GM23338 (cell line): Measurements from ENCODE around the gene TUBAL3. TPM values are rescaled to one million over a fixed set of nuclear protein-coding genes. Genes with fewer than 3 reads are reported as not detected.

ENCODE experiments used
- ATAC-seq: fragments of 200-7000 bp; cut with Tn5 transposase; 3 replicates; pipeline ENCODE4 v1.9.1; 2020
- DNase-seq: peaks from one replicate; pipeline ENCODE4 v3.0.0-alpha.2; 2015; ENCODE audit warnings: low spot score
- H2AFZ ChIP-seq: fragments of 200-600 bp; sonication (generic); 2 replicates; pipeline ENCODE4 v1.8.0; 2016; ENCODE audit warnings: antibody characterized with exemption, mild to moderate bottlenecking, moderate library complexity
- H3F3A ChIP-seq: fragments of 200-600 bp; sonication (generic); replicated peaks from 2 replicates; pipeline ENCODE4 v1.8.0; 2017; ENCODE audit warnings: antibody characterized with exemption, mixed run types, low read depth
- H3K27ac ChIP-seq: fragments of 200-600 bp; sonication (generic); 2 replicates; pipeline ENCODE4 v1.6.1; 2016; ENCODE audit warnings: low read depth
- H3K27me3 ChIP-seq: fragments of 200-600 bp; sonication (generic); 2 replicates; pipeline ENCODE4 v1.8.0; 2016; ENCODE audit warnings: mild to moderate bottlenecking, mixed run types, moderate library complexity; ENCODE audit not compliant: insufficient read depth
- H3K36me3 ChIP-seq: fragments of 200-600 bp; sonication (generic); 2 replicates; pipeline ENCODE4 v1.8.0; 2016; ENCODE audit warnings: mild to moderate bottlenecking; ENCODE audit not compliant: insufficient read depth
- H3K4me1 ChIP-seq: fragments of 200-600 bp; sonication (generic); 2 replicates; pipeline ENCODE4 v1.8.0; 2016; ENCODE audit warnings: mild to moderate bottlenecking, moderate library complexity; ENCODE audit not compliant: insufficient read depth
- H3K4me2 ChIP-seq: fragments of 200-600 bp; sonication (generic); 2 replicates; pipeline ENCODE4 v1.7.1; 2017; ENCODE audit warnings: mixed run types
- H3K4me3 ChIP-seq: fragments of 200-600 bp; sonication (generic); 2 replicates; pipeline ENCODE4 v1.6.1; 2016; ENCODE audit warnings: mixed run types
- H3K79me2 ChIP-seq: fragments of 200-600 bp; sonication (generic); replicated peaks from 2 replicates; pipeline ENCODE4 v1.8.0; 2017; ENCODE audit warnings: mild to moderate bottlenecking; ENCODE audit not compliant: insufficient read depth
- H3K9me2 ChIP-seq: fragments of 200-600 bp; sonication (generic); 2 replicates; pipeline ENCODE4 v1.8.0; 2017; ENCODE audit not compliant: insufficient read depth
- H4K20me1 ChIP-seq: fragments of 200-600 bp; sonication (generic); replicated peaks from 2 replicates; pipeline ENCODE4 v1.8.0; 2017; ENCODE audit warnings: mild to moderate bottlenecking; ENCODE audit not compliant: insufficient read depth
- H3K27ac Mint-ChIP-seq: 2 replicates; pipeline ENCODE4 v1.8.0; 2020; ENCODE audit warnings: inconsistent platforms, mild to moderate bottlenecking, moderate library complexity, mixed read lengths
- H3K27me3 Mint-ChIP-seq: 3 replicates; pipeline ENCODE4 v1.8.0; 2022; ENCODE audit warnings: low read depth, mild to moderate bottlenecking, moderate library complexity, mixed read lengths, inconsistent platforms; ENCODE audit not compliant: insufficient read depth, poor library complexity
- H3K36me3 Mint-ChIP-seq: 3 replicates; pipeline ENCODE4 v1.8.0; 2021; ENCODE audit warnings: low read depth, mild to moderate bottlenecking, inconsistent platforms, moderate library complexity, mixed read lengths
- H3K4me1 Mint-ChIP-seq: 3 replicates; pipeline ENCODE4 v1.8.0; 2020; ENCODE audit warnings: mild to moderate bottlenecking, inconsistent platforms, mixed read lengths
- H3K4me3 Mint-ChIP-seq: 3 replicates; pipeline ENCODE4 v1.8.0; 2021; ENCODE audit warnings: moderate library complexity, mild to moderate bottlenecking, inconsistent platforms, mixed read lengths
- H3K9me3 Mint-ChIP-seq: 3 replicates; pipeline ENCODE4 v1.8.0; 2020; ENCODE audit warnings: moderate library complexity, mild to moderate bottlenecking, inconsistent platforms, mixed read lengths
- CREB1 ChIP-seq: fragments of 250-450 bp; sonication (Bioruptor Pico); IDR thresholded peaks from 2 replicates; pipeline ENCODE4 v1.5.0; 2020; ENCODE audit warnings: low read depth, mild to moderate bottlenecking, moderate library complexity
- EZH2phosphoT487 ChIP-seq: fragments of 200-600 bp; sonication (generic); IDR thresholded peaks from one replicate; pipeline ENCODE4 v1.8.1; 2018; ENCODE audit warnings: antibody characterized with exemption; ENCODE audit not compliant: unreplicated experiment
- NANOG ChIP-seq: IDR thresholded peaks from 2 replicates; pipeline ENCODE4 v1.6.1; 2016; ENCODE audit warnings: antibody characterized with exemption, borderline replicate concordance
- POLR2AphosphoS5 ChIP-seq: IDR thresholded peaks from 2 replicates; pipeline ENCODE4 v1.6.1; 2016; ENCODE audit warnings: antibody characterized with exemption, low read depth
- STAT1 ChIP-seq: IDR thresholded peaks from one replicate; pipeline ENCODE4 v1.6.1; 2016; ENCODE audit warnings: antibody characterized with exemption; ENCODE audit not compliant: unreplicated experiment
- ZNF114 ChIP-seq: fragments of 250-450 bp; sonication (Bioruptor Pico); IDR thresholded peaks from 2 replicates; pipeline ENCODE4 v1.5.0; 2020; ENCODE audit warnings: mild to moderate bottlenecking, moderate library complexity
- polyA plus RNA-seq: library from polyadenylated mRNA; unstranded; fragments of >200 nt; fragmentation: Nextera tagmentation; extraction: Ambion mirVana; gene quantifications from 2 replicates; pipeline ENCODE4 v1.2.1, GENCODE V29; 2016
- total RNA-seq: library from RNA; depleted of rRNA; stranded (reverse); fragments of >200 nt; shearing (Covaris generic); gene quantifications from 2 replicates; pipeline ENCODE4 v1.2.3, GENCODE V29; 2014
- TF ChIP-seq, protein P1 (sequence below): fragments of 250-450 bp; sonication (Bioruptor Pico); IDR thresholded peaks from 2 replicates; pipeline ENCODE4 v1.5.0; 2020; ENCODE audit warnings: mild to moderate bottlenecking, moderate library complexity
- TF ChIP-seq, protein P2 (sequence below): IDR thresholded peaks from one replicate; pipeline ENCODE4 v1.6.1; 2018; ENCODE audit warnings: antibody characterized with exemption; ENCODE audit not compliant: unreplicated experiment
- TF ChIP-seq, protein P3 (sequence below): IDR thresholded peaks from 2 replicates; pipeline ENCODE4 v1.6.1; 2016; ENCODE audit warnings: antibody characterized with exemption

The TUBAL3 gene
- total and polyA plus RNA-seq, 2 experiments from 2014 or later: not detected

DNA sequence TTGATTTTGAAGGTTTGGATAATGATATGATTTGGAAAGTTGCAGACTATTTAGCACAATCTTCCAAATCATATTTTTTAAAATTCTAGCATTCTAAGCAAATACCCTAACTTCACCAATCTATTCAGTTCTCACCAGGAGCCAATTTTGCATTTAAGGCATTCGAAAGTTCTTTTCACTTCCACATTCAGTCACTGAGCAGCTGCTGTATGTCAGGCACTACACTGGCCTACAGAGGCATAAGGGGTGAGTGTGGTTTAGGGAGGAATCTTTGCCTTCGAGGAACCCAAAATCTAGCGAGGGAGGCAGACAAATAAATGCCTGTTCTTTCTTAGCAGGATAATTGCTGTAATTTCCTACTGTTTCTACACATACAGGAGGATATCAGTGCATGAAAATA, 50.6 kb downstream of the TUBAL3 start (continued):
- TF ChIP-seq, protein P1, sequence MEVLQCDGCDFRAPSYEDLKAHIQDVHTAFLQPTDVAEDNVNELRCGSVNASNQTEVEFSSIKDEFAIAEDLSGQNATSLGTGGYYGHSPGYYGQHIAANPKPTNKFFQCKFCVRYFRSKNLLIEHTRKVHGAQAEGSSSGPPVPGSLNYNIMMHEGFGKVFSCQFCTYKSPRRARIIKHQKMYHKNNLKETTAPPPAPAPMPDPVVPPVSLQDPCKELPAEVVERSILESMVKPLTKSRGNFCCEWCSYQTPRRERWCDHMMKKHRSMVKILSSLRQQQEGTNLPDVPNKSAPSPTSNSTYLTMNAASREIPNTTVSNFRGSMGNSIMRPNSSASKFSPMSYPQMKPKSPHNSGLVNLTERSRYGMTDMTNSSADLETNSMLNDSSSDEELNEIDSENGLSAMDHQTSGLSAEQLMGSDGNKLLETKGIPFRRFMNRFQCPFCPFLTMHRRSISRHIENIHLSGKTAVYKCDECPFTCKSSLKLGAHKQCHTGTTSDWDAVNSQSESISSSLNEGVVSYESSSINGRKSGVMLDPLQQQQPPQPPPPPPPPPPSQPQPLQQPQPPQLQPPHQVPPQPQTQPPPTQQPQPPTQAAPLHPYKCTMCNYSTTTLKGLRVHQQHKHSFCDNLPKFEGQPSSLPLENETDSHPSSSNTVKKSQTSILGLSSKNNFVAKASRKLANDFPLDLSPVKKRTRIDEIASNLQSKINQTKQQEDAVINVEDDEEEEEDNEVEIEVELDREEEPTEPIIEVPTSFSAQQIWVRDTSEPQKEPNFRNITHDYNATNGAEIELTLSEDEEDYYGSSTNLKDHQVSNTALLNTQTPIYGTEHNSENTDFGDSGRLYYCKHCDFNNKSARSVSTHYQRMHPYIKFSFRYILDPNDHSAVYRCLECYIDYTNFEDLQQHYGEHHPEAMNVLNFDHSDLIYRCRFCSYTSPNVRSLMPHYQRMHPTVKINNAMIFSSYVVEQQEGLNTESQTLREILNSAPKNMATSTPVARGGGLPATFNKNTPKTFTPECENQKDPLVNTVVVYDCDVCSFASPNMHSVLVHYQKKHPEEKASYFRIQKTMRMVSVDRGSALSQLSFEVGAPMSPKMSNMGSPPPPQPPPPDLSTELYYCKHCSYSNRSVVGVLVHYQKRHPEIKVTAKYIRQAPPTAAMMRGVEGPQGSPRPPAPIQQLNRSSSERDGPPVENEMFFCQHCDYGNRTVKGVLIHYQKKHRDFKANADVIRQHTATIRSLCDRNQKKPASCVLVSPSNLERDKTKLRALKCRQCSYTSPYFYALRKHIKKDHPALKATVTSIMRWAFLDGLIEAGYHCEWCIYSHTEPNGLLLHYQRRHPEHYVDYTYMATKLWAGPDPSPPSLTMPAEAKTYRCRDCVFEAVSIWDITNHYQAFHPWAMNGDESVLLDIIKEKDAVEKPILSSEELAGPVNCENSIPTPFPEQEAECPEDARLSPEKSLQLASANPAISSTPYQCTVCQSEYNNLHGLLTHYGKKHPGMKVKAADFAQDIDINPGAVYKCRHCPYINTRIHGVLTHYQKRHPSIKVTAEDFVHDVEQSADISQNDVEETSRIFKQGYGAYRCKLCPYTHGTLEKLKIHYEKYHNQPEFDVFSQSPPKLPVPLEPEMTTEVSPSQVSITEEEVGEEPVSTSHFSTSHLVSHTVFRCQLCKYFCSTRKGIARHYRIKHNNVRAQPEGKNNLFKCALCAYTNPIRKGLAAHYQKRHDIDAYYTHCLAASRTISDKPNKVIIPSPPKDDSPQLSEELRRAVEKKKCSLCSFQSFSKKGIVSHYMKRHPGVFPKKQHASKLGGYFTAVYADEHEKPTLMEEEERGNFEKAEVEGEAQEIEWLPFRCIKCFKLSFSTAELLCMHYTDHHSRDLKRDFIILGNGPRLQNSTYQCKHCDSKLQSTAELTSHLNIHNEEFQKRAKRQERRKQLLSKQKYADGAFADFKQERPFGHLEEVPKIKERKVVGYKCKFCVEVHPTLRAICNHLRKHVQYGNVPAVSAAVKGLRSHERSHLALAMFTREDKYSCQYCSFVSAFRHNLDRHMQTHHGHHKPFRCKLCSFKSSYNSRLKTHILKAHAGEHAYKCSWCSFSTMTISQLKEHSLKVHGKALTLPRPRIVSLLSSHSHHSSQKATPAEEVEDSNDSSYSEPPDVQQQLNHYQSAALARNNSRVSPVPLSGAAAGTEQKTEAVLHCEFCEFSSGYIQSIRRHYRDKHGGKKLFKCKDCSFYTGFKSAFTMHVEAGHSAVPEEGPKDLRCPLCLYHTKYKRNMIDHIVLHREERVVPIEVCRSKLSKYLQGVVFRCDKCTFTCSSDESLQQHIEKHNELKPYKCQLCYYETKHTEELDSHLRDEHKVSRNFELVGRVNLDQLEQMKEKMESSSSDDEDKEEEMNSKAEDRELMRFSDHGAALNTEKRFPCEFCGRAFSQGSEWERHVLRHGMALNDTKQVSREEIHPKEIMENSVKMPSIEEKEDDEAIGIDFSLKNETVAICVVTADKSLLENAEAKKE: no peak
- TF ChIP-seq NANOG: no peak
- TF ChIP-seq, protein P2, sequence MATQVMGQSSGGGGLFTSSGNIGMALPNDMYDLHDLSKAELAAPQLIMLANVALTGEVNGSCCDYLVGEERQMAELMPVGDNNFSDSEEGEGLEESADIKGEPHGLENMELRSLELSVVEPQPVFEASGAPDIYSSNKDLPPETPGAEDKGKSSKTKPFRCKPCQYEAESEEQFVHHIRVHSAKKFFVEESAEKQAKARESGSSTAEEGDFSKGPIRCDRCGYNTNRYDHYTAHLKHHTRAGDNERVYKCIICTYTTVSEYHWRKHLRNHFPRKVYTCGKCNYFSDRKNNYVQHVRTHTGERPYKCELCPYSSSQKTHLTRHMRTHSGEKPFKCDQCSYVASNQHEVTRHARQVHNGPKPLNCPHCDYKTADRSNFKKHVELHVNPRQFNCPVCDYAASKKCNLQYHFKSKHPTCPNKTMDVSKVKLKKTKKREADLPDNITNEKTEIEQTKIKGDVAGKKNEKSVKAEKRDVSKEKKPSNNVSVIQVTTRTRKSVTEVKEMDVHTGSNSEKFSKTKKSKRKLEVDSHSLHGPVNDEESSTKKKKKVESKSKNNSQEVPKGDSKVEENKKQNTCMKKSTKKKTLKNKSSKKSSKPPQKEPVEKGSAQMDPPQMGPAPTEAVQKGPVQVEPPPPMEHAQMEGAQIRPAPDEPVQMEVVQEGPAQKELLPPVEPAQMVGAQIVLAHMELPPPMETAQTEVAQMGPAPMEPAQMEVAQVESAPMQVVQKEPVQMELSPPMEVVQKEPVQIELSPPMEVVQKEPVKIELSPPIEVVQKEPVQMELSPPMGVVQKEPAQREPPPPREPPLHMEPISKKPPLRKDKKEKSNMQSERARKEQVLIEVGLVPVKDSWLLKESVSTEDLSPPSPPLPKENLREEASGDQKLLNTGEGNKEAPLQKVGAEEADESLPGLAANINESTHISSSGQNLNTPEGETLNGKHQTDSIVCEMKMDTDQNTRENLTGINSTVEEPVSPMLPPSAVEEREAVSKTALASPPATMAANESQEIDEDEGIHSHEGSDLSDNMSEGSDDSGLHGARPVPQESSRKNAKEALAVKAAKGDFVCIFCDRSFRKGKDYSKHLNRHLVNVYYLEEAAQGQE: no peak
- TF ChIP-seq CREB1 (CRISPR knock-in tag): no peak
- no peak for TF ChIP-seq STAT1

DNA sequence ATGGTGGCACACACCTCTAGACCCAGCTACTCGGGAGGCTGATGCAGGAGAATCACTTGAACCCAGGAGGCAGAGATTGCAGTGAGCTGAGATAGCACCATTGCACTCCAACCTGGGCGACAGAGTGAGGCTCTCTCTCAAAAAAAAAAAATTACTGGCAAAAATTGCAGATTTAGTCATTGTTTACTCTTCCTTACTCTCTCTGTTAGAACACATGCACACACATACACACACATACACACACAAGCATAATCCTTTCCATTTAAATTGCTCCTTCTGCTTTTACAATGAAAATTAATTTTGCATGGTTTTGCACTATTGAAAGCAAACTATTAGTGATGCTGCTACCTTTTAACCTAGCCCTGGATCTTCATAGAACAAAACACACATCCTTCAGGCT, 55.3 kb downstream of the TUBAL3 start:
- Histone ChIP-seq H3F3A (no peaks in the 10 kb centered on the region), H3K4me1 (no peaks in the 10 kb centered on the region), H4K20me1 (no peaks in the 10 kb centered on the region), H3K27ac (no peak overlapping the region), H2AFZ (no peak overlapping the region), H3K9me2 (0 out of 2 replicates have a peak, but pooled peaks cover 2% of the 10 kb centered on the region), H3K79me2 (no peaks in the 10 kb centered on the region), H3K4me3 (no peak overlapping the region), H3K4me2 (no peak overlapping the region), H3K36me3 (no peaks in the 10 kb centered on the region), H3K27me3 (no peaks in the 10 kb centered on the region)
- Mint-ChIP-seq H3K27ac (no peak overlapping the region), H3K27me3 (peaks cover 3% of the 10 kb centered on the region), H3K4me1 (peaks cover 13% of the 10 kb centered on the region; the same call in 2 of the 3 replicates), H3K36me3 (no peaks in the 10 kb centered on the region), H3K4me3 (no peak overlapping the region), H3K9me3 (no peaks in the 10 kb centered on the region)
- ATAC-seq (no peak), DNase-seq (no peak)
- no peak for TF ChIP-seq STAT1
- TF ChIP-seq, protein P2: no peak
- no peak for TF ChIP-seq EZH2phosphoT487
- TF ChIP-seq POLR2AphosphoS5: no peak
- no peak for TF ChIP-seq CREB1 (CRISPR knock-in tag)
- TF ChIP-seq ZNF114: no peak
- no peak for TF ChIP-seq NANOG
- TF ChIP-seq, protein P3, sequence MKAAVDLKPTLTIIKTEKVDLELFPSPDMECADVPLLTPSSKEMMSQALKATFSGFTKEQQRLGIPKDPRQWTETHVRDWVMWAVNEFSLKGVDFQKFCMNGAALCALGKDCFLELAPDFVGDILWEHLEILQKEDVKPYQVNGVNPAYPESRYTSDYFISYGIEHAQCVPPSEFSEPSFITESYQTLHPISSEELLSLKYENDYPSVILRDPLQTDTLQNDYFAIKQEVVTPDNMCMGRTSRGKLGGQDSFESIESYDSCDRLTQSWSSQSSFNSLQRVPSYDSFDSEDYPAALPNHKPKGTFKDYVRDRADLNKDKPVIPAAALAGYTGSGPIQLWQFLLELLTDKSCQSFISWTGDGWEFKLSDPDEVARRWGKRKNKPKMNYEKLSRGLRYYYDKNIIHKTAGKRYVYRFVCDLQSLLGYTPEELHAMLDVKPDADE: no peak
